Breast epithelium (tissue), 3 donors: Measurements from ENCODE around the gene CHRNB4.

ENCODE experiments used
- CTCF ChIP-seq, 3 donors: fragments of 450-650 bp; IDR thresholded peaks; one replicate each; pipeline ENCODE4 v1.5.1; 2016 to 2017; ENCODE audit warnings: antibody characterized with exemption in 3 of 3, mild to moderate bottlenecking in 3 of 3, moderate library complexity in 3 of 3
- POLR2A ChIP-seq: fragments of 450-650 bp; IDR thresholded peaks from one replicate; pipeline ENCODE4 v1.6.1; 2016; ENCODE audit warnings: antibody characterized with exemption, mild to moderate bottlenecking, moderate library complexity
- POLR2AphosphoS5 ChIP-seq, 3 donors: sonication (generic); formaldehyde crosslinking; IDR thresholded peaks; one replicate each; pipeline ENCODE4 v1.6.1; 2017; ENCODE audit warnings: antibody characterized with exemption in 3 of 3

GRCh38 chr15:78628227-78628626 lies 12.8 kb downstream of the CHRNB4 start:
- TF ChIP-seq CTCF (IDR thresholded peaks at IDR 0.05) = no peak
- no peak for TF ChIP-seq POLR2A
- no peak for TF ChIP-seq POLR2AphosphoS5 (IDR thresholded peaks at IDR 0.05)
